Neural cell (in vitro differentiated cells): ENCODE results near the gene TTC34. TPM values are rescaled to one million over a fixed set of nuclear protein-coding genes. Genes with fewer than 3 reads are reported as not detected.

Experiments
- H2AFZ ChIP-seq: fragments of 200-600, 300-800 bp; sonication (generic), shearing (Covaris generic); 2 replicates; pipeline ENCODE4 v1.6.0; 2014; ENCODE audit warnings: low read depth, mild to moderate bottlenecking, antibody characterized with exemption, low read length, moderate library complexity
- H3F3A ChIP-seq: fragments of 200-600 bp; shearing (Covaris generic); 2 replicates; pipeline ENCODE4 v1.6.1; 2016; ENCODE audit warnings: mild to moderate bottlenecking, moderate library complexity, mixed read lengths, antibody characterized with exemption, low read length; ENCODE audit not compliant: insufficient read depth, poor library complexity, severe bottlenecking
- H3K27ac ChIP-seq: fragments of 200-600, 300-800 bp; sonication (generic), shearing (Covaris generic); 2 replicates; pipeline ENCODE4 v1.5.1; 2014; ENCODE audit warnings: mild to moderate bottlenecking, low read length, moderate library complexity
- H3K27me3 ChIP-seq: fragments of 300-800, 200-600 bp; sonication (generic), shearing (Covaris generic); 2 replicates; pipeline ENCODE4 v1.6.0; 2014; ENCODE audit warnings: mild to moderate bottlenecking, low read depth, low read length, moderate library complexity; ENCODE audit not compliant: insufficient read depth
- H3K36me3 ChIP-seq: fragments of 300-800, 200-600 bp; sonication (generic), shearing (Covaris generic); 2 replicates; pipeline ENCODE4 v1.5.1; 2014; ENCODE audit warnings: mild to moderate bottlenecking, antibody characterized with exemption, low read length, moderate library complexity; ENCODE audit not compliant: insufficient read depth
- H3K4me2 ChIP-seq: fragments of 300-800, 200-600 bp; sonication (generic), shearing (Covaris generic); 2 replicates; pipeline ENCODE4 v1.6.0; 2014; ENCODE audit warnings: mild to moderate bottlenecking, low read length
- H3K4me3 ChIP-seq: fragments of 300-800, 200-600 bp; sonication (generic), shearing (Covaris generic); 2 replicates; pipeline ENCODE4 v1.5.1; 2014; ENCODE audit warnings: mild to moderate bottlenecking, low read length, moderate library complexity
- H3K79me2 ChIP-seq: fragments of 200-600 bp; shearing (Covaris generic); replicated peaks from 2 replicates; pipeline ENCODE4 v1.6.0; 2014; ENCODE audit warnings: mild to moderate bottlenecking, low read length, moderate library complexity; ENCODE audit not compliant: insufficient read depth
- H3K9ac ChIP-seq: fragments of 300-800, 200-600 bp; sonication (generic), shearing (Covaris generic); 2 replicates; pipeline ENCODE4 v1.6.1; 2016; ENCODE audit warnings: mild to moderate bottlenecking, low read length, mixed read lengths
- H3K9me2 ChIP-seq: fragments of 200-600 bp; shearing (Covaris generic); 2 replicates; pipeline ENCODE4 v1.6.1; 2016; ENCODE audit warnings: mild to moderate bottlenecking, low read length, mixed read lengths; ENCODE audit not compliant: insufficient read depth
- H3K9me3 ChIP-seq: fragments of 200-600, 300-800 bp; sonication (generic), shearing (Covaris generic); 2 replicates; pipeline ENCODE4 v1.6.1; 2016; ENCODE audit warnings: mild to moderate bottlenecking, mixed run types, low read length, moderate library complexity, mixed read lengths
- H4K20me1 ChIP-seq: fragments of 200-600 bp; shearing (Covaris generic); 2 replicates; pipeline ENCODE4 v1.6.1; 2016; ENCODE audit warnings: mild to moderate bottlenecking, mixed run types; ENCODE audit not compliant: insufficient read depth
- EP300 ChIP-seq: fragments of 450-650 bp; conservative IDR thresholded peaks from 2 replicates; pipeline ENCODE4 v1.6.1; 2014; ENCODE audit warnings: antibody characterized with exemption, mild to moderate bottlenecking, moderate library complexity; ENCODE audit not compliant: poor library complexity, severe bottlenecking
- EZH2 ChIP-seq: fragments of 200-600, 300-800 bp; shearing (Covaris generic), sonication (generic); IDR thresholded peaks from 2 replicates; pipeline ENCODE4 v1.6.1; 2014; ENCODE audit warnings: antibody characterized with exemption, low read length, borderline replicate concordance, mild to moderate bottlenecking; ENCODE audit not compliant: insufficient read depth, poor library complexity, severe bottlenecking
- MXI1 ChIP-seq: fragments of 450-650 bp; conservative IDR thresholded peaks from 2 replicates; pipeline ENCODE4 v1.6.1; 2014; ENCODE audit warnings: antibody characterized with exemption, mild to moderate bottlenecking; ENCODE audit not compliant: poor library complexity, severe bottlenecking
- POLR2AphosphoS5 ChIP-seq: IDR thresholded peaks from 2 replicates; pipeline ENCODE4 v1.6.1; 2012
- RAD21 ChIP-seq: fragments of 450-650 bp; conservative IDR thresholded peaks from 2 replicates; pipeline ENCODE4 v1.6.1; 2014; ENCODE audit warnings: antibody characterized with exemption, mild to moderate bottlenecking, moderate library complexity
- SMC3 ChIP-seq: fragments of 450-650 bp; conservative IDR thresholded peaks from 2 replicates; pipeline ENCODE4 v1.6.1; 2014; ENCODE audit warnings: antibody characterized with exemption, mild to moderate bottlenecking, moderate library complexity; ENCODE audit not compliant: poor library complexity
- TAF1 ChIP-seq: IDR thresholded peaks from 2 replicates; pipeline ENCODE4 v1.6.1; 2012; ENCODE audit warnings: low read depth
- polyA plus RNA-seq: library from polyadenylated mRNA; depleted of rRNA; stranded (reverse); fragments of >200 nt; gene quantifications from 2 replicates; pipeline ENCODE4 v1.2.3, GENCODE V29; 2014
- TF ChIP-seq, protein P1 (sequence below): IDR thresholded peaks from 2 replicates; pipeline ENCODE4 v1.6.1; 2012; ENCODE audit warnings: borderline replicate concordance
- TF ChIP-seq, protein P2 (sequence below): fragments of 450-650 bp; IDR thresholded peaks from 2 replicates; pipeline ENCODE4 v1.5.1; 2014; ENCODE audit warnings: antibody characterized with exemption, mild to moderate bottlenecking, moderate library complexity; ENCODE audit not compliant: poor library complexity, severe bottlenecking

TTC34 gene
- polyA plus RNA-seq, 1 donor from 2014 or later: 0.05 TPM

DNA sequence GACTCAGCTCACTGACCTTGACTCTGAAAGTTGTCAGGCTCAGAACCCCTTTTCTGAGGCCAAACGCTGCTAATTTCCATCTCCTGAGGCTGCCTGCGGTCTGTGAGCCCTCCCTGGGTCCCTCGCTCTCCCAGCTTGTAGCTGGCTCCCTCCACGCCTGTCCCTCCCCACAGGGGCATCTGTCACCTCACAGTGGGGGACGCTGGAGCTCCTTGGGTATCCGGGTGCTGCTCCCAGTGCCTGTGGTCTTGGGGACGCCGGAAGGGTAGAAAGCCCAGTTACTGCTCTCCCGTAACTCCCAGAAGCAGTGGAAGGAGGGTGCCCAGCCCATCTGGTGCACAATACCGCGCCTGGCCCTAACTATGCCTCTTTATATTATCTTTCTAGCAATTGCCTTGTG, 155.7 kb downstream of the TTC34 start:
- H3K4me3 ChIP-seq: no peak overlapping the region
- H3F3A ChIP-seq: no peaks in the 10 kb centered on the region
- H3K79me2 ChIP-seq: peaks cover 9% of the 10 kb centered on the region
- H3K27ac ChIP-seq: no peak overlapping the region
- no peaks in the 10 kb centered on the region for H4K20me1 ChIP-seq
- H3K36me3 ChIP-seq: no peaks in the 10 kb centered on the region
- no peak for TF ChIP-seq SMC3
- TF ChIP-seq RAD21: no peak
- TF ChIP-seq POLR2AphosphoS5: no peak
- TF ChIP-seq, protein P1, sequence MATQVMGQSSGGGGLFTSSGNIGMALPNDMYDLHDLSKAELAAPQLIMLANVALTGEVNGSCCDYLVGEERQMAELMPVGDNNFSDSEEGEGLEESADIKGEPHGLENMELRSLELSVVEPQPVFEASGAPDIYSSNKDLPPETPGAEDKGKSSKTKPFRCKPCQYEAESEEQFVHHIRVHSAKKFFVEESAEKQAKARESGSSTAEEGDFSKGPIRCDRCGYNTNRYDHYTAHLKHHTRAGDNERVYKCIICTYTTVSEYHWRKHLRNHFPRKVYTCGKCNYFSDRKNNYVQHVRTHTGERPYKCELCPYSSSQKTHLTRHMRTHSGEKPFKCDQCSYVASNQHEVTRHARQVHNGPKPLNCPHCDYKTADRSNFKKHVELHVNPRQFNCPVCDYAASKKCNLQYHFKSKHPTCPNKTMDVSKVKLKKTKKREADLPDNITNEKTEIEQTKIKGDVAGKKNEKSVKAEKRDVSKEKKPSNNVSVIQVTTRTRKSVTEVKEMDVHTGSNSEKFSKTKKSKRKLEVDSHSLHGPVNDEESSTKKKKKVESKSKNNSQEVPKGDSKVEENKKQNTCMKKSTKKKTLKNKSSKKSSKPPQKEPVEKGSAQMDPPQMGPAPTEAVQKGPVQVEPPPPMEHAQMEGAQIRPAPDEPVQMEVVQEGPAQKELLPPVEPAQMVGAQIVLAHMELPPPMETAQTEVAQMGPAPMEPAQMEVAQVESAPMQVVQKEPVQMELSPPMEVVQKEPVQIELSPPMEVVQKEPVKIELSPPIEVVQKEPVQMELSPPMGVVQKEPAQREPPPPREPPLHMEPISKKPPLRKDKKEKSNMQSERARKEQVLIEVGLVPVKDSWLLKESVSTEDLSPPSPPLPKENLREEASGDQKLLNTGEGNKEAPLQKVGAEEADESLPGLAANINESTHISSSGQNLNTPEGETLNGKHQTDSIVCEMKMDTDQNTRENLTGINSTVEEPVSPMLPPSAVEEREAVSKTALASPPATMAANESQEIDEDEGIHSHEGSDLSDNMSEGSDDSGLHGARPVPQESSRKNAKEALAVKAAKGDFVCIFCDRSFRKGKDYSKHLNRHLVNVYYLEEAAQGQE: no peak
- TF ChIP-seq EP300: no peak
- TF ChIP-seq EZH2: no peak
- TF ChIP-seq TAF1: no peak
- TF ChIP-seq MXI1: no peak
- TF ChIP-seq, protein P2, sequence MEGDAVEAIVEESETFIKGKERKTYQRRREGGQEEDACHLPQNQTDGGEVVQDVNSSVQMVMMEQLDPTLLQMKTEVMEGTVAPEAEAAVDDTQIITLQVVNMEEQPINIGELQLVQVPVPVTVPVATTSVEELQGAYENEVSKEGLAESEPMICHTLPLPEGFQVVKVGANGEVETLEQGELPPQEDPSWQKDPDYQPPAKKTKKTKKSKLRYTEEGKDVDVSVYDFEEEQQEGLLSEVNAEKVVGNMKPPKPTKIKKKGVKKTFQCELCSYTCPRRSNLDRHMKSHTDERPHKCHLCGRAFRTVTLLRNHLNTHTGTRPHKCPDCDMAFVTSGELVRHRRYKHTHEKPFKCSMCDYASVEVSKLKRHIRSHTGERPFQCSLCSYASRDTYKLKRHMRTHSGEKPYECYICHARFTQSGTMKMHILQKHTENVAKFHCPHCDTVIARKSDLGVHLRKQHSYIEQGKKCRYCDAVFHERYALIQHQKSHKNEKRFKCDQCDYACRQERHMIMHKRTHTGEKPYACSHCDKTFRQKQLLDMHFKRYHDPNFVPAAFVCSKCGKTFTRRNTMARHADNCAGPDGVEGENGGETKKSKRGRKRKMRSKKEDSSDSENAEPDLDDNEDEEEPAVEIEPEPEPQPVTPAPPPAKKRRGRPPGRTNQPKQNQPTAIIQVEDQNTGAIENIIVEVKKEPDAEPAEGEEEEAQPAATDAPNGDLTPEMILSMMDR: no peak
- no peaks in the 10 kb centered on the region for H3K27me3 ChIP-seq
- no peaks in the 10 kb centered on the region for H3K9me3 ChIP-seq
- no peak overlapping the region for H3K4me2 ChIP-seq
- no peak overlapping the region for H3K9ac ChIP-seq
- no peaks in the 10 kb centered on the region for H3K9me2 ChIP-seq
- H2AFZ ChIP-seq: no peak overlapping the region

GRCh38 chr1:2645143-2645542, 156.3 kb downstream of the TTC34 start:
- peaks cover 9% of the 10 kb centered on the region for H3K79me2 ChIP-seq
- no peak overlapping the region for H3K9ac ChIP-seq
- H4K20me1 ChIP-seq: no peaks in the 10 kb centered on the region
- H3K9me2 ChIP-seq: no peaks in the 10 kb centered on the region
- no peaks in the 10 kb centered on the region for H3K9me3 ChIP-seq
- H2AFZ ChIP-seq: no peak overlapping the region
- TF ChIP-seq EZH2 (no peak), SMC3 (no peak), EP300 (no peak), POLR2AphosphoS5 (no peak), MXI1 (no peak), TAF1 (no peak), RAD21 (no peak)
- TF ChIP-seq, protein P1: no peak
- TF ChIP-seq, protein P2: no peak
- no peaks in the 10 kb centered on the region for H3F3A ChIP-seq
- no peak overlapping the region for H3K4me2 ChIP-seq
- H3K36me3 ChIP-seq: no peaks in the 10 kb centered on the region
- no peak overlapping the region for H3K27ac ChIP-seq
- H3K27me3 ChIP-seq: no peaks in the 10 kb centered on the region
- no peak overlapping the region for H3K4me3 ChIP-seq
